ENCODE data around the gene ABCA7. TPM values are rescaled to one million over a fixed set of nuclear protein-coding genes. Genes with fewer than 3 reads are reported as not detected.
A peak's percentile ranks its signal among the peaks of the same experiment; 100 is the strongest.

Gene ABCA7
- total RNA-seq, 1 donor from 2014 or later, result 16.3 TPM

- Mint-ChIP-seq H3K27ac (ENCODE audit: unreplicated experiment) (no peak overlapping the region), H3K4me3 (ENCODE audit: unreplicated experiment) (no peak overlapping the region), H3K27me3 (ENCODE audit: unreplicated experiment) (peaks cover 6% of the 10 kb centered on the region), H3K4me1 (ENCODE audit: unreplicated experiment) (no peaks in the 10 kb centered on the region), H3K9me3 (ENCODE audit: unreplicated experiment) (no peaks in the 10 kb centered on the region), H3K36me3 (ENCODE audit: low read depth, unreplicated experiment) (peaks cover 4% of the 10 kb centered on the region)
- DNase-seq (ENCODE audit: low spot score), result no peak
- no peak for TF ChIP-seq CTCF (IDR thresholded peaks at IDR 0.05; ENCODE audit: unreplicated experiment)
These were observed 35.6 kb upstream of the ABCA7 start for GRCh38 chr19:1004204-1004802.

GRCh38 chr19:1004803-1005664 lies 34.9 kb upstream of the ABCA7 start:
- Mint-ChIP-seq H3K4me3 (ENCODE audit: unreplicated experiment) (peak overlapping the region; percentile 42), H3K27ac (ENCODE audit: unreplicated experiment) (no peak overlapping the region), H3K9me3 (ENCODE audit: unreplicated experiment) (no peaks in the 10 kb centered on the region), H3K27me3 (ENCODE audit: unreplicated experiment) (peaks cover 4% of the 10 kb centered on the region), H3K36me3 (ENCODE audit: low read depth, unreplicated experiment) (peaks cover 4% of the 10 kb centered on the region), H3K4me1 (ENCODE audit: unreplicated experiment) (no peaks in the 10 kb centered on the region)
- no peak for TF ChIP-seq CTCF (IDR thresholded peaks at IDR 0.05; ENCODE audit: unreplicated experiment)
- DNase-seq (ENCODE audit: low spot score), result no peak

DNA sequence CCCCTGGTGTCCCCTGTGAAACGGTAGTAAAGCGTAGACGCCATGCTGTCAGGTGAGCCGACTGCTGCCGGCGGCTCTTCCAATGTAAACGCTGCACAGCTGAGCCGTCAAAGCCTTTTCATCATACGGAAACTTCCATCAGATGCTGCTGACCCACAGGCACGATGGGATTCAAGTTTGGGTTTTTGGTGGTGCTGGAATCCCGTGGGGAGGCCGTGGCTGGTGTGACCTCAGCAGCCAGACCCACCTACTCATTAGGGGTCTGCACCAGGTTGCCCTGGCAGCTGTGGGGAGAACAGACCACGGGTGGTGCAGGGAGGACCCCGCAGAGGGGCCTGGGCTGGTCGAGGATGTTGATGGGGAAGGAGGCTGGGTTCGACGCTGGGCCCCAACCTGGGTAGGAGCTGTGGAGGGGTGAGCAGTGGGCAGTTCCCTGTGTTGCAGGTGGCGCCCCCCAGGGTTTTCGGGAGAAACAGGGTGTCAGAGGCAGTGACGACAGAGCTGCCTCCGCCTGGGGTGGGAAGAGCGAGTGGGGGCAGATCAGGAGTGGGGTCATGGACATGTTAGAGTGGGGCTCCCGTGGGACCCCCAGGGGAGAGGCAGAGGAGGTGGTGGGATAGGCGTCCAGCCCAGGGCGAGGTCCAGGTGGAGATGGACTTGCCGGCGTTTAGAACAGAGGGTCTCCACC lies 33.1 kb upstream of the ABCA7 start:
- Mint-ChIP-seq H3K4me1 (ENCODE audit: unreplicated experiment) (no peaks in the 10 kb centered on the region), H3K27me3 (ENCODE audit: unreplicated experiment) (peaks cover 4% of the 10 kb centered on the region), H3K36me3 (ENCODE audit: low read depth, unreplicated experiment) (peaks cover 4% of the 10 kb centered on the region), H3K9me3 (ENCODE audit: unreplicated experiment) (no peaks in the 10 kb centered on the region), H3K27ac (ENCODE audit: unreplicated experiment) (no peak overlapping the region), H3K4me3 (ENCODE audit: unreplicated experiment) (no peak overlapping the region)
- no peak for DNase-seq (ENCODE audit: low spot score)
- no peak for TF ChIP-seq CTCF (IDR thresholded peaks at IDR 0.05; ENCODE audit: unreplicated experiment)

DNA sequence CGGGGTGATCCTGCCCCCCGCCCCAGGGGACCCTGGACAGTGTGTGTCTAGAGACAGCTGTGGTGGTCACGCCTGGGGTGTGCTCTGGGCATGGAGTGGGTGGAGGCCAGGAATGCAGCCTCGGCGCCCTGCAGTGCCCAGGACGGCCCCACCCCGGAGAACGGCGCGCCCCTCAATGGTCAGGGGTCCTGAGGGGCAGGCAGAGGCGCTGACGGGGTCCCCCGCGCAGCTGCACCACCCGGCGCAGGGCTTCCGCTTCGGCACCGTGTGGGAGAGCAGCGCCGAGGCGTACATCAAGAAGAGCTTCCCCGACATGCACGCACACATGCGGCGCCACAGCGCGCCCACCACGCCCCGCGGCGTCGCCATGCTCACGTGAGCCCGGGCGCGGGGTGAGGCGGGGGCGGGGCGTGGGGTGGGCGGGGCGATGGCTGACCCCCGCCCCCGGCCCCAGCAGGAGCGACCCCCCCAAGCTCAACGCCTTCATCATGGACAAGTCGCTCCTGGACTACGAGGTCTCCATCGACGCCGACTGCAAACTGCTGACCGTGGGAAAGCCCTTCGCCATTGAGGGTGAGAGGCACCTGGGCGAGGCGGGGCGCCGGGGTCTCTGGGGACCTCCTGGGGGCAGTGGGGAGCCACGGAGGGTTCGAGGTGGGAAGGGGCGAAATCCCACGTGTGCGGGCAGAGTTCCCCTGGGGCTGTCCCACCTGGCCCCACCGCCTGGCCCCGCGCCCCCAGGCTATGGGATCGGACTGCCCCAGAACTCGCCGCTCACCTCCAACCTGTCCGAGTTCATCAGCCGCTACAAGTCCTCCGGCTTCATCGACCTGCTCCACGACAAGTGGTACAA lies 32.3 kb upstream of the ABCA7 start:
- H3K27me3 Mint-ChIP-seq (ENCODE audit: unreplicated experiment), result peaks cover 3% of the 10 kb centered on the region
- H3K4me3 Mint-ChIP-seq (ENCODE audit: unreplicated experiment), result no peak overlapping the region
- TF ChIP-seq CTCF (IDR thresholded peaks at IDR 0.05; ENCODE audit: unreplicated experiment), result no peak
- no peak overlapping the region for H3K27ac Mint-ChIP-seq (ENCODE audit: unreplicated experiment)
- H3K4me1 Mint-ChIP-seq (ENCODE audit: unreplicated experiment), result no peaks in the 10 kb centered on the region
- H3K36me3 Mint-ChIP-seq (ENCODE audit: low read depth, unreplicated experiment), result peaks cover 2% of the 10 kb centered on the region
- H3K9me3 Mint-ChIP-seq (ENCODE audit: unreplicated experiment), result no peaks in the 10 kb centered on the region
- no peak for DNase-seq (ENCODE audit: low spot score)

Measured in endothelial cell (in vitro differentiated cells).